ENCODE measurements around the gene ERC2.

Gene ERC2

GRCh38 chr3:55683666-55684270, 784.5 kb downstream of the ERC2 start:
- TF ChIP-seq CTCF (IDR thresholded peaks at IDR 0.05) (no peak), ZFX (IDR thresholded peaks at IDR 0.05; ENCODE audit: borderline replicate concordance) (no peak)
- no peak overlapping the region for H3K27ac ChIP-seq

GRCh38 chr3:55682461-55682860, 785.8 kb downstream of the ERC2 start:
- no peak for TF ChIP-seq CTCF (IDR thresholded peaks at IDR 0.05)
- TF ChIP-seq ZFX (IDR thresholded peaks at IDR 0.05; ENCODE audit: borderline replicate concordance): no peak

DNA sequence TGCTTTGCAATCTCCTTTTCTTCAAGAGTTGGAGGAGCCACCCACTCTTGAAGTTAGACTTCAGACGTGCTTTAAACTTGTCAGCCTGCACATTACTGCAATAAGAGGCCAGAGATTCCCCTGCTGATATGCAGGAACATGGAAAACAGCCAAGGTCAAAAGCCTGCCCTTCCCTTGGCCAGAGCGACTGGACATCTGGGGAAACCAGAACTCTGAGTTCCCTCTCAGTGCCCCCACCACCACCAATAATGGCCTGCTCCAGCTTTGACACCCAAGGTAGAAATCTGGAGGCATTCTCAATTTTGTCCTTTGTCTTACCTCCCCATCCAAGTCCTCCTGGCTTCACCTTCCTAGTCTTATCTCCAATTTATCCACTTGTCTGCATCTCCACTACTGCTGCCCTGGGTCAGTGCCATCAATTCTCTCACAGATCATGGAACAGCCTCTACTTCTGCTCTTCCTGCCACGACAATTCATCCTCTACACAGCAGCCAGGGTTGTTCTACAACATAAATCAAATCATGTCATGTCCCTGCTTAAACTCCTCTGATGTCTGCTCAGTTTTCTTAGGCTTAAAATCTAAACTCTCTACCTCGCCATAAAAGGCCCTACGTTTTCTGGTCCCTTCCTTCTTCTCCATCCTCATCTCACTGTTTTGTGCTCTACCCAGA, 789.6 kb downstream of the ERC2 start:
- TF ChIP-seq ZFX (IDR thresholded peaks at IDR 0.05; ENCODE audit: borderline replicate concordance) (no peak), CTCF (IDR thresholded peaks at IDR 0.05) (no peak)
- H3K27ac ChIP-seq: no peak overlapping the region

More at GRCh38 chr3:55682461-55682860, 785.8 kb downstream of the ERC2 start:
- H3K27ac ChIP-seq: no peak overlapping the region

- TF ChIP-seq CTCF (IDR thresholded peaks at IDR 0.05) (no peak), ZFX (IDR thresholded peaks at IDR 0.05; ENCODE audit: borderline replicate concordance) (no peak)
- no peak overlapping the region for H3K27ac ChIP-seq
These were observed 791.6 kb downstream of the ERC2 start for GRCh38 chr3:55676643-55677042.

- no peak overlapping the region for H3K27ac ChIP-seq
- TF ChIP-seq ZFX (IDR thresholded peaks at IDR 0.05; ENCODE audit: borderline replicate concordance): no peak
- no peak for TF ChIP-seq CTCF (IDR thresholded peaks at IDR 0.05)
These were observed 792.8 kb downstream of the ERC2 start for GRCh38 chr3:55675478-55675877.

DNA sequence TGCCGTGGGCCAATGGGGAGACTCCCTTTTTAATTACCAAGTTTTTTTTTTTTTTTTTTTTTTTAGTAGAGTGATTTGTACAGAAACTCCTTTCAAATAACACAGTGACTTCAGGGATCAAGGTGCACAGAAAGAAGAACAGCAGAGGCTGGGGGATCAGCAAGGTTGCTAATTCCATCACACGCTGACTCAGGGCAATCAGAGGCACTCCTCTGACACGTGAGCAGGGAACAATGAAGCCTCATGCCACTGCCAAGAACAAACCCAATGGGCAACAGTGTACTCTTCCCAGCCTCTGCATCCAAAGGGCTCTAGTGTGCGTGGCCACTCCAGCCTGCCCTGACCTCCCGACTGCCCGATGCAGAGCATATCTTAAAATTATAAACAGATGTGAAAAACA, 794.5 kb downstream of the ERC2 start:
- TF ChIP-seq CTCF (IDR thresholded peaks at IDR 0.05) (no peak), ZFX (IDR thresholded peaks at IDR 0.05; ENCODE audit: borderline replicate concordance) (no peak)
- H3K27ac ChIP-seq: no peak overlapping the region

GRCh38 chr3:55669133-55669532, 799.1 kb downstream of the ERC2 start:
- no peak for TF ChIP-seq CTCF (IDR thresholded peaks at IDR 0.05)
- TF ChIP-seq ZFX (IDR thresholded peaks at IDR 0.05; ENCODE audit: borderline replicate concordance): no peak

More at GRCh38 chr3:55669133-55669532, 799.1 kb downstream of the ERC2 start:
- H3K27ac ChIP-seq: no peak overlapping the region

All from 22Rv1 (cell line).